Activated T-cell treated with anti-CD3 and anti-CD28 coated beads, Interleukin-2, amount 50 U/mL, for 24 hours (primary cell): ENCODE results near the gene FMNL2.

Experiments
- DNase-seq: peaks from one replicate; pipeline ENCODE4 v3.0.0-alpha.2; 2020
- H3K27ac Mint-ChIP-seq: 2 replicates; pipeline ENCODE4 v1.8.0; 2020; ENCODE audit warnings: mild to moderate bottlenecking, mixed read lengths
- H3K27me3 Mint-ChIP-seq: 2 replicates; pipeline ENCODE4 v1.8.0; 2020; ENCODE audit warnings: mixed read lengths
- H3K36me3 Mint-ChIP-seq: 2 replicates; pipeline ENCODE4 v1.8.0; 2020; ENCODE audit warnings: low read depth, mixed read lengths
- H3K4me1 Mint-ChIP-seq: 2 replicates; pipeline ENCODE4 v1.8.0; 2020; ENCODE audit warnings: low read depth, mixed read lengths
- H3K4me3 Mint-ChIP-seq: 2 replicates; pipeline ENCODE4 v1.8.0; 2020; ENCODE audit warnings: mild to moderate bottlenecking, moderate library complexity, mixed read lengths
- H3K9me3 Mint-ChIP-seq: 2 replicates; pipeline ENCODE4 v1.8.0; 2020; ENCODE audit warnings: mixed read lengths

FMNL2 gene

DNA sequence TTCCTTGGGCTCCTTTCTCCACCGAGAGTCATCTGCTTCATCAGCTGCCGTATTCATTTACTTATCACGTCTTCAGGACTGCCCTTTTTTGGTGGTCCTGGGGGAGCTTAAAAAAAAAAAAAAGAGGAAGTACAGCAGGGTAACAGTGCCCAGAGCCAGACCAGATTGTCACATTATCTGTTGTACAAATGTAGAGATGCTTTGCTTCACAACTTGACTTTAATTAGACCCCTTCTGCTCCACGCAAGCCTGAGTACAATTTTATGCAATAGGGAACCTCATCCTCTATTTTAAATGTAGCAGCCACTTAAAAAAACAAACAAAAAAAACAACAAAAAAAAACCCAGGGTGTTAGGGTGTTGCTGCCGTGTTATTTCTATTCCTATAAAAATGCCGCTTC, 254.0 kb downstream of the FMNL2 start:
- Mint-ChIP-seq H3K4me3 (no peak overlapping the region), H3K27ac (no peak overlapping the region), H3K27me3 (peaks cover 16% of the 10 kb centered on the region), H3K9me3 (no peaks in the 10 kb centered on the region), H3K4me1 (peaks cover 12% of the 10 kb centered on the region), H3K36me3 (no peaks in the 10 kb centered on the region)
- DNase-seq: no peak

DNA sequence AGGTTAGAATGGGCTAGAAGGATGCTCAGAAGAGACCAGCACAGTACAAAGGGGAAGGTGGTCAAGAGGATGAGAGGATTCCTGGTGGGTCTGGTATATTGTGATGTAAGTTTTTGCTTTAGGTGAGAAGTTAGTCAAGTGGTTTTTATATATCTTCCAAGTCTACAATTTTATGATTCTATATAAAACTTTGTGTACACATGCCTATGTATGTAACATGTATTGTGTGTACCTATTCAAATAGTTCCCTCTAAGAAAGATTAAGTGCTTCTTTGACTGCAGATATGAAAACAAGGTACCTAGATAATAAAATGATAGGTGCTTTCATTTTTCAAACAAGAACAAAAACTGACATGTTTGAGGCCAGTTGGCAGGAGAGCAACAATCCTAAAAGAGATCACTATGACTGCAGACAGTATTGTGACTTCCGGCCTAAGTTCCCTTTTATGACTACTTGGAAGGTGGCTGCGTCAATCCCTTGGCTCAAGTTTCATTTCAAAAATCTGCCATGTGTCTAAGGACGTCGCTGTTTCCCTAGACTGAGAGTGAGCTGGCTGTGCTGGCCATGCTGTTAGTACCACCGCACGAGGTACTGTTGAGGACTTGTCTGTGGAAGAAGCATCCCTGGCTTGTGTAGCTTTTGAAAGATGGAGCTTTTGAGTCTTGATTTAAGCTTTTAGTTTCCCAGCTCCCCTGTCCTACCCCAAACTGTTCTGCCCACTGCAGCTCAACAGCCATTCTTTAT, 259.2 kb downstream of the FMNL2 start:
- no peak for DNase-seq
- peaks cover 3% of the 10 kb centered on the region for H3K27me3 Mint-ChIP-seq
- H3K4me3 Mint-ChIP-seq: no peak overlapping the region
- no peaks in the 10 kb centered on the region for H3K36me3 Mint-ChIP-seq
- H3K27ac Mint-ChIP-seq: no peak overlapping the region
- H3K4me1 Mint-ChIP-seq: peaks cover 10% of the 10 kb centered on the region
- H3K9me3 Mint-ChIP-seq: no peaks in the 10 kb centered on the region

DNA sequence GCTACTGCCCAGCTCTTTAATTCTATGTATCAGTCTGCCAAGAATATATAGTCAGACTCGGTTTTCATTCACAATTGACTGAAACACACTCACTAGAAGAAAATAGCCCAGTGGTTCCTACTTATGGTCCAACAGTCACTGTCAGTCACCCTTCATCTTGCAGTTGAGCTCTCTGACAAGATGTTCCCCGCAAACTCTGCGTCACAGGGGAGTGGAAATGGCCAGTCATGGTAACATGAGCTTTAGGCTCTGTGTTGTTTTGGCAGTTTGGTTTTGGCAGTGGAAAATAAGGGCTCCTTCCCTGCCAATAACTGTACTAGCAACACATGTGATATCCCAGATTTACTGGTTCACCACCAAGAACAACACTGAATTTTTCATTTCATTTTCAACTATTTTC, 259.8 kb downstream of the FMNL2 start:
- Mint-ChIP-seq H3K4me3 (no peak overlapping the region), H3K27ac (no peak overlapping the region), H3K27me3 (peaks cover 3% of the 10 kb centered on the region), H3K36me3 (no peaks in the 10 kb centered on the region), H3K9me3 (no peaks in the 10 kb centered on the region), H3K4me1 (peaks cover 10% of the 10 kb centered on the region)
- no peak for DNase-seq

DNA sequence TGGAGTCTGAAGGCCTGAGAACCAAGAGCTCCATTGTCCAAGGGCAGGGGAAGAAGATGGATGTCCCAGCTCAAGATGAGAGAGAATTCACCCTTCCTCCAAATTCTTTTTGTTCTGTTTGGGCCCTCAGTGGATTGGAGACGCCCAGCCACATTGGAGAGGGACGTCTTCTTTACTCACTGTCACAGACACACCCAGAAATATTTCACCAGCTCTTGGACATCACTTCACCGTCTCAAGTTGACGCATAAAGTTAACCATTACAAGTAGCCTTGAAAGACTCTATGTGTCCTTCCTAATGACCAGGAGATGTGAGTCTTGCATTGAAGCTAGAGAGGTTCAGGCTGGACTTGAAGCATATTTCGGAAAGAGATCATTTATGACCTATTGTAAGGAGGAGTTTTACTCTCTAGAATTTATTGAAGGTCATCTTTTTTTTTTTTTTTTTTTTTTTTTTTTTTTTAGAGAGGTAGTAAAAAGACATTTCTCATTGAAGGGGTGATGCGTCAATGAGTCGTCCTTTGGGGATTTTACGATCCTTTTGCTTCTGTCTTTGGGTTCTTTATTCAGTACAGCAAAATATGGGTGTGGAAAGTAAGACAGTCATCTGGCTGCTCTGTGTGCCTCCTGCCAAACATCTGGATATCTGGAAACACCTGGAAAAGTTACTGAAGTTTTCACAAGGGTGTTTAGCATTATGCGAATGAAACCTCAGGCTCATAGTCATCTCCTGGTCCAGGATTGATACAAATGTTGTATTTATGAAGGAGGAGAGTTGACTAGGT, 264.2 kb downstream of the FMNL2 start:
- Mint-ChIP-seq H3K9me3 (no peaks in the 10 kb centered on the region), H3K27ac (no peak overlapping the region), H3K27me3 (peaks cover 3% of the 10 kb centered on the region), H3K36me3 (no peaks in the 10 kb centered on the region), H3K4me3 (no peak overlapping the region), H3K4me1 (peaks cover 9% of the 10 kb centered on the region)
- no peak for DNase-seq

DNA sequence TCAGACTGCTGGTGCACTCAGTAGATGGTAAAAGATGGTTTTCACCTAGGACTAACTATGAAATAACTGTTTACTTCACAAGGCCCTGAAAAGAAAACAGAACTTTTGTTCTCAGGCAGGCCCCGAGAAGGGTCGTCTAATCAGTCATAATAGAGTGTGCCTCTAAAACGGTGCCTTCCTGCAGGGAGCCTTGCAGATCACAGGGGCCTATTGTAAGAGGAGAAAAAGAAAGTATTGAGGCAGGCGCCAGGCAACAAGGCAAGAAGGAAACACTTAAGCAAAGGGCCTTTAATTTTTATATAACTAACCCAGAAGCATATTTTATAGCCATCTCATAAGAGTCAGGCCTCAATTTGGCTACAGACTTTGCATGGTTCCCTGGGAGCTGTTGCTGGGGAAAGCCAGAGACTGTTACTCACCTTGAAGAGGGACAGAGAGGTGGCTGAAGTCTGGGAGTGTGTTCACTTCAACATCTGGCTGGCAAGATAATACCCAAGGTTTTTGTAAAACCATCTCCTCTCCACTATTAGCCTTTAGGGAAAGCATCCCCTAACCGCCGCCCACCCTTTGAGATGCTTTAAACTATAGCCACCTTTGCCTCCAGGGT, 265.2 kb downstream of the FMNL2 start:
- H3K27ac Mint-ChIP-seq: no peak overlapping the region
- DNase-seq: no peak
- peaks cover 3% of the 10 kb centered on the region for H3K4me1 Mint-ChIP-seq
- H3K9me3 Mint-ChIP-seq: no peaks in the 10 kb centered on the region
- H3K4me3 Mint-ChIP-seq: no peak overlapping the region
- peaks cover 3% of the 10 kb centered on the region for H3K27me3 Mint-ChIP-seq
- no peaks in the 10 kb centered on the region for H3K36me3 Mint-ChIP-seq

DNA sequence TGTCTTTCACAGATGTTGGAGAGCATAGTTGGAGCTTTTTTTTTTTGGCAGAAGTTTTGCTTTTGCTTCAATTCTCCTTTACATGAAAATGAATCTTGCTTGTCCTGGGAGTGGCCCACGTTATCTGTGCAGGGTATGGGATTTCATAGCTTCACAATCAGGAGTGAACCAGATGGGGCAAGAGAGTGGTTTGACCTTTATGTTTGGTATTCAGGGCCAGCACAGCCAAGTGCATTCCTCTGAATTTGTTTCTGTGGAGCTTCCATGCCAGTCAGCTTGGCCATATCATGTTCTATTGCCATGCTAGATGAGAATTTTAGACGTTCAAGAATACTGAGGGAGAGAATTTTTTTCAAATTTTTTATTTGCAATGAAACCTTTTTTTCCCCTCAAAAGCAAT, 265.7 kb downstream of the FMNL2 start:
- Mint-ChIP-seq H3K4me1 (peaks cover 3% of the 10 kb centered on the region), H3K4me3 (no peak overlapping the region), H3K27me3 (no peaks in the 10 kb centered on the region), H3K36me3 (no peaks in the 10 kb centered on the region), H3K27ac (no peak overlapping the region), H3K9me3 (no peaks in the 10 kb centered on the region)
- no peak for DNase-seq

DNA sequence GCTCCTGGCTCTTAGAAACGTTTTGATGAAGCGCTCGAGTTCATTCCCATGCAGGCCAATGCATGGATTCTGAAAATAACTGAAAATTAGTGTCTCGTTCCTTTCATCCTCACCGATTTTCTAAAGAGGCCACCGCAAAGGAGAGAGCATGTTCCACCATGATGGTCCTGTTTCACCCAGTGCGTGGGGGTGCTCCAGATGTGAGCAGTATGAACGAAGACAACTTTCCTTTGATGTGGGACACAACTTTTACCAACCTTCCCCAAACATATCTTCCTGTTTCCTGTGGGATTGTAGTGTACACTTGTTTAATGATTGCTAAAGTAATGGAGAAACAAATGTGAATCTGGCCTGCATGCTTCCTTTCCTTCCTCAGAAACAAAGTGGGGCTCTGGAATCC, 267.8 kb downstream of the FMNL2 start:
- Mint-ChIP-seq H3K27me3 (no peaks in the 10 kb centered on the region), H3K36me3 (no peaks in the 10 kb centered on the region), H3K27ac (no peak overlapping the region), H3K9me3 (no peaks in the 10 kb centered on the region), H3K4me3 (no peak overlapping the region), H3K4me1 (peaks cover 3% of the 10 kb centered on the region)
- no peak for DNase-seq

DNA sequence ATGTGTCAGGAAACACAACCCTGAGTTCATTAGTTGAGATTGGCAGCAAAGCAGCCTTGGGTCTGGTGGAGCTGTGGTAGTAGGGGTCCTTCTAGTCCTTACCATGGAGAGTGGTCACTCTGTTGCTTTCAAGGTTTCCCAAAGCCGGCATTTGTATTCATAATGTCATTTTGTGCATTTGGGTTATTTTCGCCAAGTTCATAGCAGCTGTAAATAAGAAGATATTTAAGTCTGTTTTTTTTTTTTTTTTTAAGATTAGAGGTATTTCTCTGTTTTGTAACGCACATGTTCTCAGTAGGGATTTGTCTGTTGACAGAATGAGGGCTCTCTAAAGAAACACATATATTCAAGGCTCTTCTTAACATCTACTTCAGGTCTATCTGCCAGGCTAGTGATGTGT, 268.2 kb downstream of the FMNL2 start:
- Mint-ChIP-seq H3K9me3 (no peaks in the 10 kb centered on the region), H3K4me1 (peaks cover 3% of the 10 kb centered on the region), H3K27ac (no peak overlapping the region), H3K4me3 (no peak overlapping the region), H3K36me3 (no peaks in the 10 kb centered on the region), H3K27me3 (no peaks in the 10 kb centered on the region)
- no peak for DNase-seq

DNA sequence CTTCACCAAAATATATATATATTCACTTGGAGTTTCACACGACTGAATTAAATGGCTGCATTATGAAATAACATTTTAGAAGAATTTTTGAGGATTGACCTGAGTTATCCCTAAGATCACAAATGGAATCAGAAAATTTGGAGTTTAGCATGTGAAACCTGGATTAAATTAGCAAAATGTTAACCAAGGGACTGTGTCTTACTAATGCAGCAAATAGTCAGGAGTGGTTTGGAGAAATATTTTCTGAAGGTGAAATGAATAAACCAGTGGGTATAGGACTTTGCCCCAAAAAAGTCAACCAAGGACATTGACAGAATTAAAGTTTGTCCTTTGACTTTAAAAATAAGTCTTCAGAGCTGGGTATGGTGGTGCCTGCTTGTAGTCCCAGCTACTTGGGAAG, 271.1 kb downstream of the FMNL2 start:
- Mint-ChIP-seq H3K27me3 (no peaks in the 10 kb centered on the region), H3K4me3 (no peak overlapping the region), H3K27ac (no peak overlapping the region), H3K4me1 (peaks cover 3% of the 10 kb centered on the region), H3K9me3 (no peaks in the 10 kb centered on the region), H3K36me3 (no peaks in the 10 kb centered on the region)
- DNase-seq: no peak

DNA sequence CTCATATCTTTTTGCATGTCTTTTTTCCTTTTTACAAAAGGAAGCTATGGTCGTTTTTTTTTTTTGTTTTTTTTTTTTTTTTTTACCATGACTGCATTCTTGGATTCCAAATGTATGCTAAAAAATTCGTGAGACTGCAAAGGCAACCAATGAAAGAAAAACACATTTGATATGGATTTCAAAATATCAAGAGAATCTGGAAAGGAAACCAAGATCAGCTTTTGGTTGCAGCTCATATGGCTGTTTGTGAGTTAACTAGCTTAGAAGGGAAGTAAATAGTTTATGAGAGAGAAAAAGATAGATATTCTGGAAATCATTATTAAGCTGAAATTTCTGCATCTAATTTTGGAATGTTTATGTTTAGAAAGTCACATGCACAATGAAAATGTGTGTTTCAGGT, 272.0 kb downstream of the FMNL2 start:
- no peaks in the 10 kb centered on the region for H3K9me3 Mint-ChIP-seq
- H3K27me3 Mint-ChIP-seq: no peaks in the 10 kb centered on the region
- H3K4me3 Mint-ChIP-seq: no peak overlapping the region
- H3K4me1 Mint-ChIP-seq: peaks cover 8% of the 10 kb centered on the region
- no peaks in the 10 kb centered on the region for H3K36me3 Mint-ChIP-seq
- no peak for DNase-seq
- no peak overlapping the region for H3K27ac Mint-ChIP-seq

DNA sequence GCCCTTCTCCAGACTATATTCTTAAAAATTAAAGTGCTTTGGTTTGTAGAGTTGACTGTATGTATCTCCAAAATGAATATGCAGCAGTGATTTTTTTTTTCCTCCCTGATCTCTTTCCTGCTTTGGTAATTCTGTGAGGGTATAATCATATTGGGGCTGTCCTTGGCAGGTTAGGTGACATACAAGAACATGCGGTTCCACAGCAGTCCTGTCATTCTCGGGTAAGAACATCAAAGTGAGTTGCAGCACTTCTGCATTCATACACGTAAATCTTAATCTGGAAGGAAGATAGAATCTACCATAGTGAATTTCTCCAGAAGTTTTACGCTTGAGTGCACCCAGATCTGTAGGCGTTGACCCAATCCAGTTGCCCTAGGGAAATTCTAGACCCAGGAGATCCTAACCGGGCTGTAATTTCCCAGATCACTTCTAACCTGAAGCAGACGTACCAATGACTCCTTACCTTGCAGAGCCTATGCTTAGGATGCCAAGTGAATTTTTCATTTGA, 272.9 kb downstream of the FMNL2 start:
- no peak overlapping the region for H3K27ac Mint-ChIP-seq
- no peaks in the 10 kb centered on the region for H3K27me3 Mint-ChIP-seq
- DNase-seq: no peak
- H3K4me1 Mint-ChIP-seq: peaks cover 10% of the 10 kb centered on the region
- no peaks in the 10 kb centered on the region for H3K9me3 Mint-ChIP-seq
- no peaks in the 10 kb centered on the region for H3K36me3 Mint-ChIP-seq
- no peak overlapping the region for H3K4me3 Mint-ChIP-seq

DNA sequence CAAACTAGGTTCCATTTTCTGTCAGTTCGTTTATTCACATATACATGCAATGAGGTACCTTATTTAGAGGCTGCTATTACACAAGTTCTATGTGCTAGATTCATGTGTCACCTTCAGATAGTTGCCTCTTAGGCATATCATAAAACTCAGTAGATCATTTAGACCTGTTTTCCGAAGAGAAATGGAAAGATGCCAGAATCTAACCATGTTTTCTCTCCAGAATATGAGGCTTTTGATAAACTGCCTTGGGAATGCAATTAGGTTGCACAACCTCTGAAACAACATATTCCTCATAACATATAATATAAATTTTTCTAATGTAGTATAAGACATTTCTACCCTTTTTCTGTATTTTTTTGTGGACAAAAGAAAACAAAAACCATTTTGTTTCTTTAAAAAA, 274.2 kb downstream of the FMNL2 start:
- Mint-ChIP-seq H3K4me3 (no peak overlapping the region), H3K36me3 (no peaks in the 10 kb centered on the region), H3K9me3 (no peaks in the 10 kb centered on the region), H3K27me3 (no peaks in the 10 kb centered on the region), H3K4me1 (peaks cover 9% of the 10 kb centered on the region), H3K27ac (no peak overlapping the region)
- DNase-seq: no peak

DNA sequence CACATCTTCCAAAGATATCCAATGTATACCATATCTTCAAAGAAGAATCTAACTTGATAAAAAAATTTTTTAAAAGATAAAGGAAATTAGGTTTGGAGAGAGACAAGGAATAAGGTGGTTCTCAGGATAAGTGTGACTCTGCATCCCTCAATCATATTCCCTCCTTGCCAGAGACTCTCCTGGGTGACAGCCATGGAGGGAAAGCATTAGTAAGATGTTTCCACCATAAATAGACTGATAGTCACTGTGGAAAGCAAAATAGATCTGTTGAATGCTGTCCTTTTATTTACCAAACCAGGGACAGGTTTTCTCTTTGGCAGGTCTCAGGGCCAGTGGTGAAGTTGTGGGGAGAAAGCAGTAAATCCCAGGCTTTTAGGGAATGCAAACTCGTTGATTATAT, 274.7 kb downstream of the FMNL2 start:
- no peak overlapping the region for H3K27ac Mint-ChIP-seq
- no peaks in the 10 kb centered on the region for H3K27me3 Mint-ChIP-seq
- no peak overlapping the region for H3K4me3 Mint-ChIP-seq
- DNase-seq: no peak
- H3K36me3 Mint-ChIP-seq: no peaks in the 10 kb centered on the region
- no peaks in the 10 kb centered on the region for H3K9me3 Mint-ChIP-seq
- H3K4me1 Mint-ChIP-seq: peaks cover 9% of the 10 kb centered on the region

DNA sequence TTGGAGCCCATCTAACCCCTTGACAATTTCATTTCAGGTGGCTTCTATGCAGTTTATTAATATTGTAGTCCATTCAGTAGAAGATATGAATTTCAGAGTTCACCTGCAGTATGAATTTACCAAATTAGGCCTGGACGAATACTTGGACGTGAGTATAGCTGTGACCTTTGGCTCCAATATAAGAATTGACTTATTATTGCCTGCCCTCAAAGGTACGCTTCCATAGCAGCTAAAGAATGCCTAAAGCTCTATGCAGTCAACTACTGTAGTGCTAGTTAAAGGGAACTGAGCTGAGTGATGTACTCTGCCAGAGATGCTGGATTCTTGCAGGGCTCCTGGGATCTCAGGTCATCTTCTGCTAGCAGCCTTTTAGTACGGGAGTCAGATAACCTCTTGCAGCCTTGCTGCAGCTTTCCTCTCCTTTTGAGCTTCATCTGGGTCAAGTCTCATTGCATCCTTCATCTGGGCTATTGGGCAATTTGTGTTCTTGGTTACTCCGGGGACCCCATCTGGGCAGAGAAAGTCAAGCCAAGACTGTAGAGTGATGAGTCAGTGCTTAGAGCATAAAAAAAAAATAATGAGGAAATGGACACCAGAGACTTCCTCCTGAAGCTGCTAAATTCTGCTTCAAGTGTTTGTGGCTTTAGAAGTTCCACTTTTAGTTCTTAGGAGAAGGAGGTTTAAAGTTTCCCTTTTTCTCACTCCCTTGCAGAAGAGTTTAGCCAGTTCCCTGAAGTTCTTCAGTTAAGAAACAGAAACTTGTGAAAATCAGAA, 276.7 kb downstream of the FMNL2 start:
- no peaks in the 10 kb centered on the region for H3K27me3 Mint-ChIP-seq
- H3K4me1 Mint-ChIP-seq: peaks cover 9% of the 10 kb centered on the region
- H3K27ac Mint-ChIP-seq: no peak overlapping the region
- no peak overlapping the region for H3K4me3 Mint-ChIP-seq
- no peaks in the 10 kb centered on the region for H3K36me3 Mint-ChIP-seq
- H3K9me3 Mint-ChIP-seq: no peaks in the 10 kb centered on the region
- DNase-seq: no peak
